Measurements from ENCODE around the gene ITPR1. TPM values are rescaled to one million over a fixed set of nuclear protein-coding genes. Genes with fewer than 3 reads are reported as not detected.

ITPR1 gene
- total RNA-seq, 1 donor from 2014 or later = 16.3 TPM

GRCh38 chr3:4655145-4656045, 162.2 kb downstream of the ITPR1 start:
- no peak for TF ChIP-seq CTCF (IDR thresholded peaks at IDR 0.05; ENCODE audit: insufficient read depth, low read length, severe bottlenecking)
- FAIRE-seq = peak; percentile 23
- DNase-seq (ENCODE audit: low read depth) = no peak
- H3K4me3 ChIP-seq (ENCODE audit: low read depth, low read length) = no peak overlapping the region
- H3K36me3 ChIP-seq (ENCODE audit: control insufficient read depth, insufficient read depth, low read length) = no peaks in the 10 kb centered on the region
- H3K27me3 ChIP-seq (ENCODE audit: control insufficient read depth, insufficient read depth, low read length) = no peaks in the 10 kb centered on the region

DNA sequence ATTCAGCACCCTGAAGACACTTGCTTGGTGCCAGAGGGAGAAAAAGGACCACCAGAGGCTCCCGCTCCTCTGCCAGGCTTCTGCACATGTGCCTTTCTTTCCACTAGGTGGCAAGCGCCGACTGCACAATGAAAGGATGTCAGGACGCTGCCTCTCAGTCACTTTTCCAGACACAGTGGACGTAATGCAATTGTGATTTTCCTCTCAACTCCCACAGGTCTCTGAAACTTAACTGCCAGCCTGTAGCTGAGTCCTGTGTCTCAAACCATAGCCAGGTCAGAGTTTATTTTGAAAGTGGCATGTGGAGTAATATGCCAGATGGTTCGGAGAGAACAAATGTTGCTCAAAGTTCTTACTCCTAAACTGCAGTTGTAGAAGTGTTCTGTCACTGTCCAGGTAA, 162.9 kb downstream of the ITPR1 start:
- Histone ChIP-seq H3K36me3 (ENCODE audit: control insufficient read depth, insufficient read depth, low read length) (no peaks in the 10 kb centered on the region), H3K4me3 (ENCODE audit: low read depth, low read length) (no peak overlapping the region), H3K27me3 (ENCODE audit: control insufficient read depth, insufficient read depth, low read length) (no peaks in the 10 kb centered on the region)
- peak; percentile 55 for DNase-seq (ENCODE audit: low read depth)
- no peak for FAIRE-seq
- peak; percentile 90 for TF ChIP-seq CTCF (IDR thresholded peaks at IDR 0.05; ENCODE audit: insufficient read depth, low read length, severe bottlenecking)

- H3K36me3 ChIP-seq (ENCODE audit: control insufficient read depth, insufficient read depth, low read length) = no peaks in the 10 kb centered on the region
- H3K27me3 ChIP-seq (ENCODE audit: control insufficient read depth, insufficient read depth, low read length) = no peaks in the 10 kb centered on the region
- no peak for DNase-seq (ENCODE audit: low read depth)
- FAIRE-seq = no peak
- H3K4me3 ChIP-seq (ENCODE audit: low read depth, low read length) = no peak overlapping the region
- no peak for TF ChIP-seq CTCF (IDR thresholded peaks at IDR 0.05; ENCODE audit: insufficient read depth, low read length, severe bottlenecking)
Measured at GRCh38 chr3:4656626-4657328, 163.6 kb downstream of the ITPR1 start.

DNA sequence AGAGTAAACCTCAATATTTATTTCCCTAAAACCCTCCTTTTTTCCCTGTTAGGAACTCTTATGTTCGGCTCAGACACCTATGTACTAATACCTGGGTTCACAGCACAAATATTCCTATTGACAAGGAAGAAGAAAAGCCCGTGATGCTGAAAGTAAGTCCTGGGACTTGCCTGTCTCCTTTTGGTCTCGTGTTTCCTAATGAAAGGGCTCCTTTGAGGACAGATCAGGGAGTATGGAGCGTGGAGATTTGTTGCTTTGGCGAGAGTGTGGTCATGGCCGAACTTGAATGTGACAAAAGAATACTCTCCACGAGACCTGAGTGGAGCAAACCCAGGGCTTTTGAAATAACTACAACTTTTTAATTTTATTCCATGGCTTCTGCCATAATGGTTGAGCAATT, 167.8 kb downstream of the ITPR1 start:
- FAIRE-seq (no peak), DNase-seq (ENCODE audit: low read depth) (no peak)

GRCh38 chr3:4664412-4664811, 171.3 kb downstream of the ITPR1 start:
- FAIRE-seq = no peak
- DNase-seq (ENCODE audit: low read depth) = no peak
- no peak overlapping the region for H3K4me3 ChIP-seq (ENCODE audit: low read depth, low read length)
- no peaks in the 10 kb centered on the region for H3K36me3 ChIP-seq (ENCODE audit: control insufficient read depth, insufficient read depth, low read length)
- TF ChIP-seq CTCF (IDR thresholded peaks at IDR 0.05; ENCODE audit: insufficient read depth, low read length, severe bottlenecking) = no peak
- H3K27me3 ChIP-seq (ENCODE audit: control insufficient read depth, insufficient read depth, low read length) = no peaks in the 10 kb centered on the region

More for the DNA sequence above, 167.8 kb downstream of the ITPR1 start:
- no peaks in the 10 kb centered on the region for H3K27me3 ChIP-seq (ENCODE audit: control insufficient read depth, insufficient read depth, low read length)
- H3K36me3 ChIP-seq (ENCODE audit: control insufficient read depth, insufficient read depth, low read length) = no peaks in the 10 kb centered on the region
- TF ChIP-seq CTCF (IDR thresholded peaks at IDR 0.05; ENCODE audit: insufficient read depth, low read length, severe bottlenecking) = no peak
- no peak overlapping the region for H3K4me3 ChIP-seq (ENCODE audit: low read depth, low read length)

All from bronchial epithelial cell (primary cell).